ENCODE measurements around the gene KIAA1671.

KIAA1671 gene

GRCh38 chr22:25120761-25121212, 168.3 kb downstream of the KIAA1671 start:
- no peak for DNase-seq

- no peak for DNase-seq
Measured at GRCh38 chr22:25122136-25122764, 169.7 kb downstream of the KIAA1671 start.

GRCh38 chr22:25123677-25124076, 171.2 kb downstream of the KIAA1671 start:
- no peak for DNase-seq

- DNase-seq = no peak
Measured at GRCh38 chr22:25125693-25126357, 173.3 kb downstream of the KIAA1671 start.

- no peak for DNase-seq
Measured at GRCh38 chr22:25126510-25126909, 174.0 kb downstream of the KIAA1671 start.

- no peak for DNase-seq
Measured at GRCh38 chr22:25127318-25127717, 174.8 kb downstream of the KIAA1671 start.

GRCh38 chr22:25130462-25130861, 177.9 kb downstream of the KIAA1671 start:
- no peak for DNase-seq

- DNase-seq = no peak
Measured at GRCh38 chr22:25131198-25131887, 178.8 kb downstream of the KIAA1671 start.

- no peak for DNase-seq
Measured at GRCh38 chr22:25134028-25134427, 181.5 kb downstream of the KIAA1671 start.

- DNase-seq = no peak
Measured at GRCh38 chr22:25134451-25134850, 181.9 kb downstream of the KIAA1671 start.

- DNase-seq = no peak
Measured at GRCh38 chr22:25136953-25137576, 184.5 kb downstream of the KIAA1671 start.

- no peak for DNase-seq
Measured at GRCh38 chr22:25137577-25138525, 185.3 kb downstream of the KIAA1671 start.

- DNase-seq = no peak
Measured at GRCh38 chr22:25139062-25139461, 186.5 kb downstream of the KIAA1671 start.

GRCh38 chr22:25142102-25142501, 189.6 kb downstream of the KIAA1671 start:
- no peak for DNase-seq

- DNase-seq = no peak
Measured at GRCh38 chr22:25143156-25144076, 190.9 kb downstream of the KIAA1671 start.

GRCh38 chr22:25144522-25144921, 192.0 kb downstream of the KIAA1671 start:
- no peak for DNase-seq

- no peak for DNase-seq
Measured at GRCh38 chr22:25146307-25146706, 193.8 kb downstream of the KIAA1671 start.

- DNase-seq = no peak
Measured at GRCh38 chr22:25146906-25147641, 194.6 kb downstream of the KIAA1671 start.

GRCh38 chr22:25147642-25147928, 195.1 kb downstream of the KIAA1671 start:
- no peak for DNase-seq

- no peak for DNase-seq
Measured at GRCh38 chr22:25148149-25148691, 195.7 kb downstream of the KIAA1671 start.

Measured in activated CD4-positive, alpha-beta T cell treated with anti-CD3 and anti-CD28 coated beads, Interleukin-2, amount 50 U/mL, for 4 hours (primary cell).